ENCODE measurements around the gene ADAM12. TPM values are rescaled to one million over a fixed set of nuclear protein-coding genes. Genes with fewer than 3 reads are reported as not detected.

The ADAM12 gene
- total and polyA plus RNA-seq, 9 of the 15 experiments (the other 6 are each of a cell fraction or from before 2014, with no cell fraction given) = not detected

- ATAC-seq = no peak
- H3K9ac ChIP-seq (ENCODE audit: insufficient read depth in 1 of 2, low read depth in 2 of 2, low read length in 2 of 2) = no peak overlapping the region
- H2AFZ ChIP-seq (ENCODE audit: low read depth, low read length) = no peak overlapping the region
- BruUV-seq (replicated peaks) = no TSS peak
- H3K36me3 ChIP-seq (ENCODE audit: control insufficient read depth, insufficient read depth, low read length) = no peaks in the 10 kb centered on the region
- no peak for TF ChIP-seq RBM14 (IDR thresholded peaks at IDR 0.05; ENCODE audit: borderline replicate concordance, insufficient read depth, low read depth, low read length)
- no peak for TF ChIP-seq CREBBP (IDR thresholded peaks at IDR 0.05; ENCODE audit: low read depth, low read length)
- no peak for TF ChIP-seq U2AF1 (optimal IDR thresholded peaks at IDR 0.05; ENCODE audit: low read depth, low read length)
- no peak for TF ChIP-seq MYC (IDR thresholded peaks at IDR 0.05; ENCODE audit: low read depth, low read length)
- no peak for TF ChIP-seq MYC (CRISPR knock-in tag; IDR thresholded peaks at IDR 0.05; ENCODE audit: borderline replicate concordance, low read depth)
- no peak for TF ChIP-seq KDM4B (IDR thresholded peaks at IDR 0.05; ENCODE audit: borderline replicate concordance in 2 of 2, low read depth in 1 of 2)
- no peak for TF ChIP-seq KLF16 (IDR thresholded peaks at IDR 0.05)
- no peak for TF ChIP-seq CXXC5 (CRISPR knock-in tag; IDR thresholded peaks at IDR 0.05)
- no peak for TF ChIP-seq PML (IDR thresholded peaks at IDR 0.05; ENCODE audit: low read length)
- TF ChIP-seq PTBP1 (IDR thresholded peaks at IDR 0.05; ENCODE audit: low read depth, low read length) = no peak
- TF ChIP-seq HNRNPUL1 (IDR thresholded peaks at IDR 0.05; ENCODE audit: low read length) = no peak
- no peak for TF ChIP-seq RNF219 (CRISPR knock-in tag; IDR thresholded peaks at IDR 0.05)
- no peak for TF ChIP-seq ZNF280A (IDR thresholded peaks at IDR 0.05; ENCODE audit: low read depth, partially characterized antibody)
- no peak for TF ChIP-seq POLR2G (IDR thresholded peaks at IDR 0.05; ENCODE audit: low read depth, low read length)
- H3K9me3 ChIP-seq (replicated peaks; ENCODE audit: control insufficient read depth, insufficient read depth, low read depth, low read length) = no peaks in the 10 kb centered on the region
- no peaks in the 10 kb centered on the region for H3K79me2 ChIP-seq (ENCODE audit: control insufficient read depth, insufficient read depth, low read length)
- in situ Hi-C loops (cut with MboI) = no loop called here
- CTCF ChIA-PET (ENCODE audit: low intra/inter-chr PET ratio) = no interaction called here
- no peak overlapping the region for H3K4me2 ChIP-seq (ENCODE audit: insufficient read depth, low read length)
- POLR2A ChIA-PET = no interaction called here
- H3K4me3 ChIP-seq = no peak overlapping the region
- H3K27ac ChIP-seq (ENCODE audit: extremely low read depth, low read depth, low read length) = no peak overlapping the region
- H3K9me1 ChIP-seq (ENCODE audit: control insufficient read depth, insufficient read depth, low read length) = no peaks in the 10 kb centered on the region
- no peaks in the 10 kb centered on the region for H4K20me1 ChIP-seq (replicated peaks; ENCODE audit: control insufficient read depth, insufficient read depth, low read length)
- no peaks in the 10 kb centered on the region for H3K4me1 ChIP-seq (replicated peaks in 1 of 2; ENCODE audit: control insufficient read depth in 2 of 2, insufficient read depth in 2 of 2, low read length in 2 of 2)
- no peaks in the 10 kb centered on the region for H3K27me3 ChIP-seq (ENCODE audit: control insufficient read depth in 2 of 2, insufficient read depth in 2 of 2, low read length in 2 of 2)
- no peak for FAIRE-seq
- intact Hi-C loops (cut with micrococcal nuclease) = no loop called here
- DNase-seq (ENCODE audit: extremely low read depth in 1 of 4, low spot score in 3 of 4) = no peak
Measured at GRCh38 chr10:126375299-126375698, 13.0 kb downstream of the ADAM12 start.

Data from K562 (cell line).